HG03039 (cell line): ENCODE results near the gene COQ8A.
"Not testable (repeated sequence)": the region's sequence is repeated elsewhere in the genome, so short reads cannot be mapped to it uniquely, and the experiment has no call there.

ENCODE experiments used
- ATAC-seq: cut with Tn5 transposase; IDR thresholded peaks from one replicate; pipeline ENCODE4 v1.9.1; 2021; ENCODE audit warnings: mild to moderate bottlenecking, moderate library complexity; ENCODE audit not compliant: unreplicated experiment

Gene COQ8A

DNA sequence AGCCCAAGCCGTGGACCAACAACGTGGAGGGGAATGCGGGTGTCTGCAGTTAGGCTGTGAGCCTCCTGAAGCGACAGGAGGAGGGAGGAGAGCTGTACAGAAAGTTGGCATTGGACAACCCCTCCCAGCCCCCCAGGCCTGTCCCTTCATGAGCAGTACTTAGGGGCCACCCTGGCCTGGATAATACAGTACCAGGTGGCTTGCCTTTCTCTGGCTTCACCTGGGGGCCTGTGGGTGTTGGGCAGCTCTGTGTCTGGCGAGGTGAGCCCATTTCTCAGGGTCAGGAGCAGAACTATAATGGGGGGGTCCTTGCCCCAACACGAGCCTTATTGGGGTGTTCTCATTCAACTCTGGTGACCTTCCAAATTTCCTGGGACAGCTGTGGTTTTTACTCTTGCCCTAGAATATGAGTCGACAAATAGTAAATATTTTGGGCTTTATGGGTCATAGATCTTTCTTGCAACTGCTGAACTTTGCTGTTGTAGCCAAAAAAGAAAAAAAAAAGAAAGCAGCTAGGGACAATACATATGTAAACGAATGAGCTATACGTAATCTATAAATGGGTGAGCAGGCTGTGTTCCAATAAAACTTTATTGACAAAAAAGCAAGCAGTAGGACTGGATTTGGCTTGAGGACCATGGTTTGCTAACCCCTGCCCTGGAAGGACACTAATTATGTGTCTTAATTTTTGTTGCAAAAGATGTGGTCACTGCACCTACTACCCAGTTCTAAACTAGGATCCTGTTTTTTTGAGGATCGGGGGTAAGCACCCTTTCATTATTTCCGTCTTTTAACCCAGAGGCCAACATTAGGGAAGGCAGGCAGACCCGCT, 11.4 kb downstream of the COQ8A start:
- ATAC-seq, result no peak

DNA sequence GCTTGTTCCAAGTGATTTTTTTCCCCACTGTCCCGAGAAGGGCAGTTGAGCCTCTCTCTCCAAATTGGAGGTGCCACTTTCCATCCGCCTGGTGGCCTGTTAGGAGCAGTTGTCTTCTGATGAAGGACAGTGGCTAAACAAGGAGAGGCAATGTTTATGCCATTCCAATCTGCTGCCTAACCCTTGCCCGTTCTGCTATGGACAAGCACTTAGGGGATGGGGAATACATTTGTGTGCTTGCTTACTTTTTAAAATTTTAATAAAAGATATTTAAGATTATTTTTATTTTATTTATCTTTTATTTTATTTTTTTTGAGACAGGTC, 12.0 kb downstream of the COQ8A start:
- ATAC-seq, result no peak

- ATAC-seq, result no peak
Measured at GRCh38 chr1:226953175-226953800, 13.2 kb downstream of the COQ8A start.

DNA sequence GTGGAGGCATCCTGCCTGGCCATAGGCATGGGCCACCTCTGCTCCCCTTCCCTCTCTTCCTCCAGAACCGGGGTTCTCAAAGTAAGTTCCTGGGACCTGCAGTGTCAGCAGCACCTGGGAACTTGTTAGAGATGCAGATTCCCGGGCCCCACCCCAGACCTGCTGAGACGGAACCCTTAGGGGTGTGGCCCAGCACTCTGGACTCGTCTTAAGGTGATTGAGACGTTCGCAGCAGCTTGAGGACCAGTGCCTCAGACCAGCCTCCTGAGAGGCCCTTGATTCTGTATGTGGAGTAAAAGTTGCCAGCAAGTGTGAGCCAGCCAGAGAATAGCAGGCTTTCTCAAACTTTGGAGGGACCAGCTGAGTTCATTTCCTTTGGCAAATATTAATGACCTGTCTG, 14.2 kb downstream of the COQ8A start:
- ATAC-seq, result no peak

DNA sequence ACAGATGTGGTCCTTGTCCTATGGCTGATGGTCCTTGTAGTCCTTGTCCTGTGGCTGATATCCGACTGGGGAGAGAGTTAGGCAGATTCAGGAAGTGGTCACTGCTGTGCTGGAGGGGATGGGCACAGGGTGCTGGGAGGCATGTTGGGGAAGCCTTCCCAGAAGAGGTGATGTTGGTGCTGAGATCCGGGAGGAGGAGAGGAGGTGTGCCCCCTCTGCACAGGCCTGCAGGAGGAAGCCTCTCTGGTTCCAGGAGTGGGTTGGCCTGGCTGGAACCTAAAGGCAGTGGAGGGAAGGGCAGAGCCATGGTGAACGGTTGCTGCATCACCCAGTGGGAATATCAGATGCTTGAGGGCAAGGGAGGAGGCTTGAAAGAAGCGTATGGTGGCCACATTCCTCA, 14.7 kb downstream of the COQ8A start:
- ATAC-seq, result no peak

- not testable (repeated sequence) for ATAC-seq
Measured at GRCh38 chr1:226955857-226956256, 15.8 kb downstream of the COQ8A start.

DNA sequence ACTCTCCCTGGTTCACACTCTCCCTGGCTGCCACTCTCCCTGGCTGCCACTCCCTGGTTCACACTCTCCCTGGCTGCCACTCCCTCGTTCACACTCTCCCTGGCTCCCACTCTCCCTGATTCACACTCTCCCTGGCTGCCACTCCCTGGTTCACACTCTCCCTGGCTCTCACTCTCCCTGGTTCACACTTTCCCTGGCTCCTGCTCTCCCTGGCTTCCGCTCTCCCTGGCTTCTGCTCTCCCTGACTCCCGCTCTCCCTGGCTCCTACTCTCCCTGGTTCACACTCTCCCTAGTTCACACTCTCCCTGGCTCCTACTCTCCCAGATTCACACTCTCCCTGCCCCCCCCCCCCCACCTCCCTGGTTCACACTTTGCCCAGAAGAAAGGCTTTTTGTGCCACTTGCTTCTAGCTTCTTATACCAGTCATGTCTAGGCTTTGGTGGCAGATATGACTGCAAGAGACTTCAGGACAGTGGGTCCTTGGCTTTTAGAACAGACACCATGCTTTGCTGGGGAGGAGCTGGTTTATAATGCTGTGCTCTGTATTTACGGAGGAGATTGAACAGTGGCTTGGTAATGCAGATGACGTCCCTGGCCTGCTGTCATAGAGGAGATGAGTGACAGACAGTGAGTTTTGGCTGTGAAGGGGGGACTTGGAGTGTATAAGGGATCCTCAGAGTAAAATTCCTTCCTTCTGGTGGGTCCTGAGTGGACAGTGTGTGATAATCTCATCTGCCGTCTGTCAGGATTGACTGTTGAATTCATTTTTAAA, 17.0 kb downstream of the COQ8A start:
- no peak for ATAC-seq

GRCh38 chr1:226957714-226958113, 17.6 kb downstream of the COQ8A start:
- no peak for ATAC-seq

- no peak for ATAC-seq
Measured at GRCh38 chr1:226958300-226958699, 18.2 kb downstream of the COQ8A start.

- no peak for ATAC-seq
Measured at GRCh38 chr1:226960256-226960655, 20.2 kb downstream of the COQ8A start.

DNA sequence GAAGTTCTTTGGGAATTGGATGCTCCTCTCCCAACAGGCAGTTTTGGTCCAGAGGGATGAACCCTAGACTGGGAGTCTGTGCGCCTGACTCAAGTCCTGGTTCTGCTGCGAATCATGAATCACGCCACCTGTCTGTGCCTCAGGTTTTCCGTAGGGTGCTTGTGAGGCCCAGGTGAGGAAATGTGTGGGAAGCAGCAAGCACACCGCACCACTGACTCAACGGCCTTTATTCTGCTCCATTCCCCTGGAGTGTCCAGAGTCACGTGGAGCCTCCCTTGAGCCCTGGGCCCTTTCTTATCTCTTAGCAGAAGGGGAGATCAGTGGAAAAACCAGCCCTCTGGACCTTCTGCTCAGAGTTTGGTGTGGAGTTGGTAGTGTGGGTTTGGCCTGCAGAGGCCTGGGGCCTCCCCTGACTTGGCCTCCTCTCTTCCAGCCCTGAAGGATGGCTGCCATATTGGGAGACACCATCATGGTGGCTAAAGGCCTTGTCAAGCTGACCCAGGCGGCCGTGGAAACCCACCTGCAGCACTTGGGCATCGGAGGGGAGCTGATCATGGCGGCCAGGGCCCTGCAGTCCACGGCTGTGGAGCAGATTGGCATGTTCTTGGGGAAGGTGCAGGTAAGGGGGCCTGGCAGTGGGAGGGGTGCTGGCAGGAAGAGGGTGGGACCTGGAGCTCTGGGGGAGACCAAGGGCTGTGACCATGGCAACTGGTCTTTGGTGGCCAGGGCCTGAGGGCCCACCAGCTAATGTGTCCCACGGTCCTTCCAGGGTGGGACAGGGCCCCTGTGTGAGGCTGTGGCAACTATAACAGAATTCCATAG, 21.1 kb downstream of the COQ8A start:
- no peak for ATAC-seq

- no peak for ATAC-seq
Measured at GRCh38 chr1:226962421-226963391, 22.6 kb downstream of the COQ8A start.

DNA sequence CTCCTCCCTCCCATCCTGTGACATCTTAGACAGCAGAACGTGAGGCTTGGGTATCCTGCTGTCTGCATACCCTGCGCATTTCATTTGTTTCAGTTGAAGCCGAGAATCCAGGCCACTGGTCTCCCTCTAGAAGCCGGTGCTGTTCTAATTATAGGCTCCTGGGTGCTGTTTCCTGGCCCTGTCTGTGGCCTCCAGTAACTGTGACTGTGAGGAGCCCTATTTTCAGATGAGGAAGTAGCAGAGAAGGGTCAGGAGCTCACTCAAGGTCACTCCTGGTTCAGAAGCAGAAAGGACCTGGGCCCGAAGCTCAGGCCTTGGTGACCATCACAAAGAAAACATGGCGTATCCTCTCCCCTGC, 24.0 kb downstream of the COQ8A start:
- ATAC-seq, result no peak

- no peak for ATAC-seq
Measured at GRCh38 chr1:226964611-226965486, 24.8 kb downstream of the COQ8A start.

GRCh38 chr1:226965581-226966440, 25.7 kb downstream of the COQ8A start:
- ATAC-seq, result no peak

- no peak for ATAC-seq
Measured at GRCh38 chr1:226966683-226967082, 26.6 kb downstream of the COQ8A start.

GRCh38 chr1:226967665-226968064, 27.6 kb downstream of the COQ8A start:
- ATAC-seq, result no peak

DNA sequence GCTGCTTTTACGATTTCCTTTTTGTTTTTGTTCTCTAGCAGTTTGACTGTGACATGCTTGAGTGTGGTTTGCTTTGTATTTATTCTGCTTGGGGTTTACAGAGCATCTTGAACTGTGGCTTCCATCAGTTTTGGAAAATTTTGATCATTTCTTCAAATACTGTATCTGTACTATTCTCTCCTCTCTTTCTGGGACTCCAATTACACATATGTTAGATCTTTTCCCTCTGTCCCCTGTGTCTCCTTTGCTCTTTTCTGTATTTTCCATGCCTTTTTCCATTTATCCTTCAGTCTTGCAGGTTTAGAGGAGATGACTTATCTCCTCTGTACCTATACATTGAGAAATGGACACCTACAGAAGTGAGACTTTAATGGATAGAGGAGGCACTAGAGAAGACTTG, 31.7 kb downstream of the COQ8A start:
- no peak for ATAC-seq
